ENCODE results near the gene LIX1L. TPM values are rescaled to one million over a fixed set of nuclear protein-coding genes. Genes with fewer than 3 reads are reported as not detected.

Gene LIX1L
- total RNA-seq, 1 experiment from 2014 or later = 12.4 TPM

GRCh38 chr1:145953861-145954260 is 4.0 kb downstream of the LIX1L start (continued):
- no peak for TF ChIP-seq CTCF (IDR thresholded peaks at IDR 0.05 in 2 of 3, conservative IDR thresholded peaks at IDR 0.05 in 1 of 3; ENCODE audit: borderline replicate concordance in 1 of 3, insufficient read depth in 1 of 3, low read depth in 2 of 3, low read length in 2 of 3)
- TF ChIP-seq YY1 (IDR thresholded peaks at IDR 0.05; ENCODE audit: extremely low read depth, insufficient replicate concordance, low read depth, low read length) = no peak
- no peak for TF ChIP-seq MAX (IDR thresholded peaks at IDR 0.05)

- no peak overlapping the region for H3K4me3 ChIP-seq (replicated peaks in 1 of 2; ENCODE audit: low read depth in 1 of 2, low read length in 2 of 2)
- no peaks in the 10 kb centered on the region for H4K20me1 ChIP-seq (ENCODE audit: insufficient read depth)
- TF ChIP-seq EZH2phosphoT487 (IDR thresholded peaks at IDR 0.05; ENCODE audit: borderline replicate concordance) (no peak), TCF7L2 (IDR thresholded peaks at IDR 0.05; ENCODE audit: borderline replicate concordance, extremely low read depth, insufficient read depth, insufficient read length) (no peak), EGR1 (IDR thresholded peaks at IDR 0.05; ENCODE audit: low read depth) (no peak), ATF3 (IDR thresholded peaks at IDR 0.05) (no peak), SP1 (IDR thresholded peaks at IDR 0.05; ENCODE audit: low read depth) (no peak), ELF1 (IDR thresholded peaks at IDR 0.05; ENCODE audit: borderline replicate concordance, low read depth) (no peak), CTCF (IDR thresholded peaks at IDR 0.05 in 2 of 3, conservative IDR thresholded peaks at IDR 0.05 in 1 of 3; ENCODE audit: borderline replicate concordance in 1 of 3, insufficient read depth in 1 of 3, low read depth in 2 of 3, low read length in 2 of 3) (no peak), SIN3A (IDR thresholded peaks at IDR 0.05; ENCODE audit: low read depth) (no peak), YY1 (IDR thresholded peaks at IDR 0.05; ENCODE audit: extremely low read depth, insufficient replicate concordance, low read depth, low read length) (no peak), JUND (IDR thresholded peaks at IDR 0.05) (no peak), EZH2 (IDR thresholded peaks at IDR 0.05) (no peak)
- DNase-seq (ENCODE audit: low read depth, low spot score) (no peak), ATAC-seq (no peak)
- intact Hi-C loops (cut with micrococcal nuclease) = no loop called here
- H3K4me1 ChIP-seq (ENCODE audit: control insufficient read depth in 1 of 2, insufficient read depth in 2 of 2, low read length in 2 of 2) = peaks cover 6 to 11% of the 10 kb centered on the region in 2 experiments; a peak in 3 of 4 replicates
- H3K4me2 ChIP-seq (ENCODE audit: low read length) = no peak overlapping the region
- ChIA-PET CTCF (no interaction called here), POLR2A (no interaction called here), RAD21 (ENCODE audit: low non-redundant PET in 1 of 2, low total read pairs in 2 of 2, uncharacterized antibody in 2 of 2, unreplicated experiment in 2 of 2) (no interaction called here)
- no TSS peak for BruUV-seq (replicated peaks)
- H2AFZ ChIP-seq (ENCODE audit: low read depth, low read length, poor library complexity, severe bottlenecking) = no peak overlapping the region
- no peaks in the 10 kb centered on the region for H3K9me2 ChIP-seq (ENCODE audit: insufficient read depth)
- no peaks in the 10 kb centered on the region for H3K36me3 ChIP-seq (ENCODE audit: control insufficient read depth in 1 of 2, insufficient read depth in 2 of 2, low read length in 2 of 2)
- no peak overlapping the region for H3K27ac ChIP-seq (ENCODE audit: low read depth, low read length)
- no peaks in the 10 kb centered on the region for H3K9me3 ChIP-seq (ENCODE audit: control insufficient read depth in 1 of 2, insufficient read depth in 1 of 2, low read depth in 1 of 2, low read length in 2 of 2)
- no peaks in the 10 kb centered on the region for H3K79me2 ChIP-seq (ENCODE audit: insufficient read depth, low read length)
- H3K27me3 ChIP-seq (ENCODE audit: insufficient read depth, low read length) = no peaks in the 10 kb centered on the region
- no peak overlapping the region for H3K9ac ChIP-seq (ENCODE audit: low read length)
These were observed 4.9 kb downstream of the LIX1L start for GRCh38 chr1:145952903-145953302.

Measured in HCT116 (cell line).